SIG-M5 treated with dmso at 0.1 percent for 504 hours (cell line): ENCODE measurements around the gene TTC28.

Experiments
- DNase-seq: peaks from one replicate; lab custom pipeline; 2025; ENCODE audit not compliant: unreplicated experiment; lab: John Stamatoyannopoulos, UW

The TTC28 gene

DNA sequence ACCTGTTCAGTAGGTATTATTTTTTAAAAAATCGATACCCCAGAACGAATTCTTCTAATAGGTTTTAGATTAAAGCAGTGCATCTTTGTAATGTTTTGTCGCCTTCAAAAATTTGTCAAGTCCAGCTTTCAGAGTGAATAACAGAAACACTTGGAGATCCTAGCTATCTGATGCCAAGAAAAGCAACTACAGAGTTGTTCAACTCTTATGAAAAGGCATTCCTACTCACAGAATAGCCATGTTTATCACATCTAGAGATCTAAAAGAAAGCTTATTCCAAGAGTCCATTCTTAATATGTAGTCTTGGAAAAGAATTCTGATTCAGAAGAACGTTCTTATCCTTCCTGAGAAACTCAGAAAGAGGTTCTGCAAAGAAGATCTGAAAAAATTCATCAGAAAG lies 268.5 kb downstream of the TTC28 start:
- DNase-seq: no peak

DNA sequence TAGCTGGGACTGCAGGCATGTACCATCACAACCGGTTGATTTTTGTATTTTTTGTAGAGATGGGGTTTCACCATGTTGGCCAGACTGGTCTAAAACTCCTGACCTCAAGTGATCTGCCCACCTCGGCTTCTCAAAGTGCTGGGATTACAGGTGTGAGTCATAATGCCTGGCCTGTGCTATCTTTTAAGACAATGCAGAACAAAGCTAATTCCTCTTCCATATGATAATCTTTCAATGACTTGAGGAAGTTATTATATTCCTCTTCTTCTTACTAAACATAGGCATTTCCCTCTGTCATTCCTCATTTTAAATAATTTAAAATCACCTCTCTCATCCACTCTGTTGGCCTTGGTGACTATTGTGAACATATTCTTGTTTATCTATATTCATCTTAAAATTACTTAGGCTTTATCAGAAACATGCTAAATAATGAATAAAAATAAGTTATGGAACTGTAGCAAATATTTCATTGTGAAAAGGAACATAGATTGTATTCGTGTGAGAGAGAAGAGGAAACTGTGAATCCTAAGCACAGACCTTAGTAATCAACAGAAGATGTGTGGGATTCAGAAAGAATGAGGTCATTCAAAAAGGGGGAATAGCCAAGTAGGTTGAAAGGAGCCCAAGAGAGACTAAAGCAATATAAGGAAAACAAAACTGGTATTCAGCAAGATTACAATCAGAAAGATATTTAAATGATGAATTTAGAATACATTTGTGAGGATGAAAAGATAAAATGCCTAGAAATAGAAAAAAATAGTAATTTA lies 269.4 kb downstream of the TTC28 start:
- DNase-seq: no peak

DNA sequence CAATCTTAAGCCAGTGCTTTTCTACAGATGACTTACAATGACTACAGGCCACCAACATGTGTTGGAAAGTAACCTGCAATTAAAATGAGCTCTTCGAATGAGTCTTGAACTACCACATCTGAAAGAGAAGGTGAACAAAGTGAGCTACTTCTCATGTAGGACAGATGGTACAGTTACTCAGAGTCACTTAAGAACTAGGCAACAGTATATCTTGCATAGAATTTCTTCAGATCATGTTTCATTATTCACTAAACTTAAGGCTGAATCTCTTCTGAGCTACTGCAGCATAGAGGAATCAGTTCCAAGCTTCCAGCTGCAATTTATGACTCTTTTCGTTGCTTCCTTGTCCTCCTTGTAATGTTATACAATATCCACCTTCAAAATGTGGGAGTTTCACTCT lies 270.9 kb downstream of the TTC28 start:
- no peak for DNase-seq

DNA sequence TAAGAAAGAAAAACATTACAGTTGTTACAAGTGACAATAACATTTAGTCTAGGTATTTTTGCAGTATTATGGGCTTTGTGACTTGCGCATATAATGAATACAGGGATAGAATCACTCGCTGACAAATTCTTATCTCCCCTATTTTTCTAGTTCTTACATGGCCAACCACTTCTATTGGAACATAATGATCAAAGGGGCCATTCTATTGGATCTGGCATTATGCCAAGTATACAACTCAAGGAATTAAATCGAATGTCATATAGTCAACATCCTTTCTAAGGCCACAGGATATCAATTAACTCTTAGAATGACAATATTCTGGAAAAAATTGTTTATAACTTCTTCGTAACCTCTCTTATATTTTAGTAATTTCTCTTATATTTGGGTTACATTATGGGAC lies 272.0 kb downstream of the TTC28 start:
- no peak for DNase-seq

DNA sequence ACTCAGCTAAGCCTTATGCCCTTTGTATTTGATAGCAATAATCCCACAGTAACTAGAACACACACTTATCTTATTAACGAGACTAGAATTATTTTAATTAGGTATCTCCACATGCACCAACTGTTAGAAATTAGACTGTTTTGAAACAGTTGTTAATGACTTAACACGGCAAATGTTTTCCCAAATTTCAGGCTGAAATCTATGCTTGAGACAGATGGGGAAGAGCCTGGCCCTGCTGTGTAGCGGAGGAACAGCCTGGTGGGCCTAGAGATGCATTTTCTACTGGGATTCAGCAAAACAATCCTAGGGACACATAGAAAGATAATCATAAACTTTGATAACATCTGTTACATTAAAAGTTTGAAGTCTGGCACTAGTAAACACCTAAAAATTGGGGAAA lies 273.4 kb downstream of the TTC28 start:
- DNase-seq: no peak

DNA sequence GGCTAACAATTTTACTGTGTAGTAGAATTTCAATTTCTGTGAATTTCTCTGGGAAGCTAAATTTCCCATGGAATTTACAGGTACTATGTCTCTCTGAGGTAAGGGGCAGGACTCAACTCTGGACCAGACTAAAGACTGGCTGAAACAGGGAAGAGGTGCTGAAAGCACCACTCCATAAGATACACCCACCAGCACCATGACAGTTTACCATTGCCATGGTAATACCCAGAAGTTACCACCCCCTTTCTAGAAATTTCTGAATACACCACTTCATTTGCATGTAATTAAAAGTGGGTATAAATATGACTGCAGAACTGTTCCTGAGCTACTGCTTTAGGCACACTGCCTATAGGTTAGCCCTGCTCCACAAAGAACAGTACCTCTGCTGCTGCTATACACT lies 274.1 kb downstream of the TTC28 start:
- DNase-seq: no peak

DNA sequence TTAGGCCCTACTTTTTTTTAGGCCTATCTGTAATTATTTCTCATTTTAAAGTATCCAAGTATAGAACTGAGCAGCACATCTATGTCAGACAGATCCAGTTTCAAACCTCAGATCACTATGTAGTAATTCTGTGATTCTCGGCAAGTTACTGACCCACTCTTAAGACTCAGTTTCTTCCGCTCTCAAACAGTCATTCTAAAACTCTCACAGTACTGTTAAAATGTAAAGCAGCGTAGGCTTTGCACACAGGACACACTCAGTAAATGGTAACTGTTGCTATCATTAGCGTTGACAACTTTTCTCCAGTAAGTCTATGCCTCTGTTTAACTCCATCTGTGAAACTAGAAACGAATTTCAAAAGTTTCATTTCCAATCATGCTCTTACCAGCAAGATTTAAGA lies 277.1 kb downstream of the TTC28 start:
- no peak for DNase-seq

DNA sequence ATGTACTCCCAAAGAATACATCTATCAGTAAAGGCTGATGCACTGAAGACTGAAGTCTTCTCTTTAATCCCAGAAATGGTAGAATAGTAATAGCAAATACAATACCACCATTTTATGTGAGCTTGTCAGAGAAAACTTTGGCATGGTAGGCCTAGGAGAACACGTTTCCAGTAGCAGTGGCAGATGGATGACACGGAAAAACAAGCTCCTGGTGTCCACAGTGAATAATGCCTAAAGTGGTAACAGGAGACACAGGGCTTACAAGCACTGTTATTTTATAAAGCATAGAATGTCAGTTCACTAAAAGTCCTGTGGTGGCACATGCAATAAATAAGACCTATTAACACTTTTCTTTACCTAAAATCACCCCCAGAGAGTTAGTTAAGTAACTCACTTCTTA lies 277.6 kb downstream of the TTC28 start:
- no peak for DNase-seq

DNA sequence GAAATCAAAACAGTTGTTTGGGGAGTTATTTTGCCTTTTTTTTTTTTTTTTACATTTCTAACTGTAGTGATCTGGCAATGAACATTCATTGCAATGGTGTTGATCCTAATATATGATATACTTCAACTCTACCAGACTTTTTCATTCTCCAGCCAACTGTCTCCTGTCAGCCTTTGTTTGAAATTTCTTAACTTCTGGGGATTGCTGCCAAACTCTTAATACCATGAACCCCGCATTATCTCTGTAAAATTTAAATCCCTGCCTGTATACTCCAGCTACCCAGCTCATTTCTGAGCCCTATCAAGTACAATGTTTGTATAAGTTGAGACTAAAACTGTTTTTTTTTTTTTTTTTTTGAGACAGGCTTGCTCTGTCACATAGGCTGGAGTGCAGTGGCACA lies 280.7 kb downstream of the TTC28 start:
- no peak for DNase-seq

DNA sequence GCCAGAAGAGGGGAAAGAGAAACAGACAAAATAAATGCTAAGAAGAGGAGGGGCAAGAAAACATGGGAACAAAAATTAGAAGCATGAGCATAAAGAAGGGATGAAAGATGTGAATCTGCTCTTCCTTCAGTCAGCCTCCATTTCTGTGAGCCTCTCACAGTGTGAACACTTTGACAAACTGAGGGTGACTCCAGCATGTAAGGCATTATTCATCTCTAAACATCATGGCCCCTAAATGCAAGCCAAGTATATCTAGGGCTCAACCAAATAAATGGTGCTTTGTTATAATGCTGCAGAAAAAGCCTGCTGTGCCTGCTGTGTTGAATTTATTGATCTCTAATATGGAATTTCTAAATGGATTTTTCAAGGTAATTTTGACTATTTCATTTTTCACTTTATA lies 281.3 kb downstream of the TTC28 start:
- no peak for DNase-seq

DNA sequence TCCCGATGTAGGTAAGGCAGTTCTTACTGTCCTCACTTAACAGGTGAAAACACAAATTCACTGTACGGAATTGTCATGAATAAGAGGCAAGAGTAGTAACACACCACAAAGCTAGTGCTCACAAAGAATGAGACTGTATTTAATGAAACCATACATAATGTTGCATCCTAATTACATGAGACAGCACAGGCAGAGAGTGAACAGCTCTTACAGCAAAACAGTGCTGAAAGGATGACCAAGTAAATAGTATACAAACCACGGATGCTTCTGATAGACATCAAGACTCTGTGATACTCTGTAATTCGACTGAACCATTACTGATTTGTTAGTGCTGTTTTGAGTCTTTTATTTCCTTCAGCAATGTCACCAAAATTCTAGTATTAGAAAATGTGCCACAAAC lies 282.3 kb downstream of the TTC28 start:
- no peak for DNase-seq

DNA sequence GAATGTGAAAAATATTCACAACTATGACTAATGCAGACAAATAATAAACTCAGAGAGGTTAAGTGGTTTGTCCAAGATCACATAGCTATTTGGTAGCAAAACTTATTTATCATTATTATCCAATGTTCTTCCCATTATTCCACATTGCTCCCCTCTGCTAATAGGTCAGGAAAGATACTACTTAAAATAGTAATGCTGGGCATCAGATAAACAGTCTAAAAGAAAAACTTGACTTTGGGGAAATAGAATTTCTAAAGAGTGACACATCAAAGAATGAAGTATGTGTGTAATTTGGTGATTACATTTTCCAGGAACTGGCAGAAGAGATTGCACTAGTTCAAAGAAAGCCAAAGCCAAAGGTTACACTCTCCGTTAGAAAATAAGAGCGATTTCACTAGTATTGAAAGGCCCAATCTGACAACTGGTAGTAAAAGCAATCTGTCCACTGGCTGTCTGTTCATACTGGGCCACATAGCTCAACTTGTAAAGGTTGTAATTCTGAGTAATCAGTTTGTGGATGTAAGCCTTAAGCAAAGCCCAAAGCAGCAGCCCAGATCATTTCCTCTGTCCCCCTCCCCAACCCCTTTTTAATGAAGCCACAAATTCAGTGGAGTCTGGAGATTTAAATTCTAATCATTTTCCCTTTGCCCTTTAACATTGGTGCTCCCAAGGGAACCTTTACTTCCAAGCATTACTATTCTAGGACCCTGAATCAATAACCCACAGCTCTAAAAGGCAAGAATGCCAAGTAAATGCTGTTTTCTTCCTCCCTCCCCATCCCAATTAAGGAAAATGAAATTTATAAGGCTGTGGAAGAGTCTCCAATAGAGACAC lies 283.5 kb downstream of the TTC28 start:
- no peak for DNase-seq

DNA sequence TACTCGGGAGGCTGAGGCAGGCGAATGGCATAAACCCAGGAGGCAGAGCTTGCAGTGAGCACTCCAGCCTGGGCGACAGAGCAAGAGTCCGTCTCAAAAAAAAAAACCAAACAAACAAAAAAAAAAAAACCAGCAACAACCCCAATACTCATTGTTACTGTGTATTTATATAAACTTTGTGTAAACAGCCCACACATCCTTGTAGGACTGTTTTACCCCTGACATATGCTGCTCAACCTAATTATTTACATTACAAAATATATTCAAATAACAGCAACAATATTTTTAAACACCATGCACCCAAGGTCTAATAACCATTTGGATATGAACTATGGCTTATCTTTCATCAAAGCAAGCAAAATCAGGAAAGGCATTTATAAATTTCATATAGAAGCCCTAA lies 284.1 kb downstream of the TTC28 start:
- DNase-seq: no peak

DNA sequence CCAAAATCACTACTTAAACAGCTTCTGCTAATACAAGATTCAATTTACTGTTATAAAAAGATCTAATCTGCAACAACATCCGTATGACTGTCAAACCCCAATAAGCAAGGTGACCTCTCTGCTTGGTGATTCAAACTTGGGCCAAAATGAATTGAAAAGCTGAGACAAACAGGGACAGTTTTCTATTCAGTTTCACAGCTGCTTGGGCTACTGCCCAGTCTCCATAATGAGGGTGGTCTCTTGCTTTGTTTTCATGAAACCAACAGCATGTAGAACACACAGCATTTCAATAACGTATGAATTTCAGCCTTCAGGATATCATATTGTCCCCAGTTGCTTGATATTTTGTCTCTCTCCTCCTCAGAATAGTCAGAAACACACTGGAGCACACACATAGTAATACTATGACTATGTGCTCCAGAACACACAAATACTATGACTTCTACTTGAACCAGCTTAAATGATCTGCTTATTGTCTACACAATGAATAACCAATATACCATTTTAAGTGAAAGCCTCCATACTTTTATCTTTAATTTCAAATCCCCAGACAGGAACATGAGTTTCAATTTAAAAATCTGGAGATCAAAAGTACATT lies 285.0 kb downstream of the TTC28 start:
- no peak for DNase-seq

DNA sequence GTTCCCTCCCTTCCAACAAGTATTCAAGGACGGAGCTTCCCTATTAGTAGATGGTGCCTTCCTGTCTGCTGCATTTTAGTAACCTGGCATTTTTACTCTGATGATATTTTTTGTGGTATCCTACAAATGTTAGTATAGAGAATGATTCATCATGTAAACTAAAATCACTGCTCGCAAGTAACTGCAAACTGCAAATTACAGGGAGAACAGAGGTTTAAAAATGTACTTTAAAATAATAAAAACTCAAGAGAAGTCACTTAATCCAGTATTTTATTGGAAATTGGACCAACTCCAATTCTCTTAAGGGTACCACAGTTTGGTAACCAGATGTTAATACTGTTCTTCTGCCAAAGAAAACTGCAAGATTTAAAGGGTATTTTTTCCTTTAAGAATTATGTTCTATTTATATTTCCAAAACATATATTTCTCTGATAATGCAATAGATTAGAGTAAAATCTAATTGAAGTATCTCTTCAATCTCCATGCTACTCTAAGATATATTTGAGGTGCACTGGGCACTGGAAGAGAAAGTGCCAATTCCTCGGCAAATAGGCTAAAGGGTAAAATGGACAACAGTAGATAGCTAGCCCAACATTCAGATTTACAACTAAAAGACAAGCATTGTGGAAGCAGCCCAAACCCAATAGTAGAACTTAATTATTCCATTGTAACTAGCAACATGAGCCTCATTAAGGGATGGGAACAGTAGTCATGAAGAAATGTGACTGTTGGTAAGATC lies 298.0 kb downstream of the TTC28 start:
- no peak for DNase-seq

DNA sequence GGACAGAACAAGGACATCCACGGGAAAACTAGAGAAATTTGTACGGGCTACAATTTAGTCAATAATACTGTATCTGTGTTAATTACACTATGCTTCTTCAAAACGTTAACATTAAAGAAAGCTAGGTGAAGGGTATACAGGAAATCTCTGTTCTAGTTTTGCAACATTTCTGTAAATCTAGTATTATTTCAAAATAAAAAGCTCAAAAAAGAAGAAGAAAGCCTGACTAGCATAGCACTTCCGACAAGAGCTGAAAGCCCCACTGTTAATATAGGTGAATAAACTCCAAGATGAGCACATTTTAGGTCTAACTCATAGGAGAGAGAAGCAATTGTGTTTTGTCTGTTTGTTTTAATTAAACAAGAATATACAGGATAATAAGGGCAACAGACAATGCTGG lies 299.7 kb downstream of the TTC28 start:
- DNase-seq: no peak

DNA sequence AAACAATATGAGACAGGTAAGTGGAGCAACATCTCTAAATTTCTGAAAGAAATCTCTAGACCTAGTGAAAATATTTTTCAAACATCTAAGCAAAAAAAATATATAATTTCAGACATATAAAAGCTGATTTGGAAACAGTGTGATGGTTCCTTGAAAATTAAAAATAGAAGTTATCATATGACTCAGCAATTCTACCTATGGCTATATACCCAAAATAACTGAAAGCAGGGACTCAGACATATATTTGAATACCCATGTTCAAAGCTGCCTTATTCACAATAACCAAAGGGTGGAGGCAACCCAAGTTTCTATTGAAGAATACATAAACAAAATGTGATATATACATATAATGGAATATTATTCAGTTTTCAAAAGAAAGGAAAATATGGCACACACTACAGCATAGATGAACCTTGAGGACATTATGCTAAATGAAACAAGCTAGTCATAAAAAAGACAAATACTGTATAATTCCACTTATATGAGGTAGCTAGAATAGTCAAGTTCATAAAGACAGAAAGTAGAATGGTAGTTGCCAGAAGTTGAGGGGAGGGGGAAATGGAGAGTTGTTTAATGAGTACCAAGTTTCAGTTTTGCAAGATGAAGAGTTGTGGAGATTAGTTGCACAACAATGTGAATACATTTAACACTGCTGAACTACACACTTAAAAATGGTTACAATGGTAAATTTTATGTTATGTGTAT lies 300.4 kb downstream of the TTC28 start:
- no peak for DNase-seq

DNA sequence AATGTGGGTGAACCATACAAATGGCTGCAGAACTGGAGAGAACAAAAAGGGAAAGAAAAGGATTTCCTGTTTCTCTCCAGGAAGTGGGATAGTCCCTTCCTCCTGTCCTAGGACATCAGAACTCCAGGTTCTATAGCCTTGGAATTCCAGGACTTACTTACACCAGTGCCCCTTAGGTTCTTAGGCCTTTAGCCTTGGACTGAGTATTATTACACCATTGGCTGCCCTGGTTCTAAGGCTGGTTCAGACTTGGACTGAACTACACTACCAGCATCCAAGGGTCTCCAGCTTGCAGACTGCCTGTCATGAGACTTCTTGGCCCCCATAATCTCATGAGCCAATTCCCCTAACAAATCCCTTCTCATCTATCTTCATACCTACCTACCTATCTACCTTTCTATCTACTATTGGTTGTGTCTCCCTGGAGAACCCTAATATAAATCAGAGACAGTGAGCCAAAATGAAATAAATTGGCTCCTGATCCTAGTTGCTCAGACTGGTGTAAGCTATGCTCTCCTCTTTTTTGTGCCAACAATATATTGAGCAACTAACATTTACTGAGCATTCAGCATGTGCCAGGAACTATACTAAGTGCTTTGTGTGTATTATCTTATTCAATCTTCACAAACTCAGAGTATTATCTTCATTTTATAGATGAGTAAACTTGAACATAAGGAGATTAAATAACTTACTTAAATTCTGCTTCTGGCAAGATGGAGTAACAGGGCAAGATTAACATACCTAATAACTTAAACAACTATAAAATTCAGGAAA lies 303.7 kb downstream of the TTC28 start:
- DNase-seq: no peak

DNA sequence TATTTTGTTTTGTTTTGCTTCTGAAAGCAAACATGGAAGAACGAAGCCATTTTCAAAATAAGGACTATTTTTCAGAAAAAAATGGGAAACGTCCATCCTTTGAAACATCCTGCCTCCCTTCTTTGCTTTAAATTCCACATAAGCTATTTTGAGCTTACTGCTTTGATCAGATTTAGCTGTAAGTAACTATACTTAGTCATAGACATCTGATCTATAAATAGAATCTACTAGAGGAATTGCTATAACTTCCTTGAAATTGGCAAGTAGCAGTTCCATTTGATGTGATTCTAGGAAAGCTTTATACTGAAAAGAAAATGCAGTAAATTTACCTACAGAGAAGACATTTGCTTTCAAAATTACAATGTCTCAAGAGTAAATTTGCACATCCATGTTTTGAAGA lies 305.8 kb downstream of the TTC28 start:
- DNase-seq: no peak

DNA sequence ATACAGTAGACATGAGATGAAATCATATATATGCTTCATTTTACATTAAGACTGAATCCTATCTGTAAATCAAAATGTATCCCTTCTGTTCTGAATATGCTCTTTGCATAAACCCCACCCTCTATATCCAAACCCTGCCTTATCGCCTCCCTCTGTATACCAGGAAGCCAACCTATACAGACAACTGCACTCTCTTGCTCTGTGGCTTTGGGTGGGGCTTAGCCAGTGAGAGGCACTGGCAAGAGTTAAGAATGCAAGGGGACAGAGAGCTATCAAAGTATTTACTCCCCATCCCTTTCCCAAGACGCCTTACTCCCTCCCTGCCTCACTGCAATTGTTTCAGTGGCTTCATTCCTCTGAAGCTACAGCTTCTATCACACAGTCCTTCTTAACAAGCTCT lies 309.8 kb downstream of the TTC28 start:
- no peak for DNase-seq
